B cell (primary cell): Measurements from ENCODE around the gene AAMP. TPM values are rescaled to one million over a fixed set of nuclear protein-coding genes. Genes with fewer than 3 reads are reported as not detected.

Experiments used
- ATAC-seq: fragments of 200-7000 bp; cut with Tn5 transposase; one replicate; pipeline ENCODE4 v1.10.0; 2021; ENCODE audit warnings: low read depth, mild to moderate bottlenecking, moderate number of reproducible peaks, moderate library complexity
- CTCF ChIA-PET: fragments of 350-600 bp; sonication (Branson Sonifier 250); formaldehyde crosslinking; loops from one replicate; lab custom pipeline; 2021; ENCODE audit warnings: antibody characterized with exemption, inconsistent platforms; lab: Charles Lee
- POLR2A ChIA-PET: fragments of 350-600 bp; sonication (Branson Sonifier 250); formaldehyde crosslinking; loops from one replicate; lab custom pipeline; 2021; ENCODE audit warnings: antibody characterized with exemption; lab: Charles Lee
- DNase-seq: peaks from one replicate; pipeline ENCODE4 v3.0.0; 2013
- H2AFZ ChIP-seq: 2 replicates; pipeline ENCODE4 v1.6.1; 2012; ENCODE audit warnings: mild to moderate bottlenecking, low read depth, low read length; ENCODE audit not compliant: insufficient read depth, poor library complexity, severe bottlenecking
- H3K27ac ChIP-seq, 2 donors: 1 replicate in 1 of 2; 2 replicates in 1 of 2; pipeline ENCODE4 v1.5.1; 2012 to 2013; ENCODE audit warnings: low read length in 2 of 2, mild to moderate bottlenecking in 2 of 2, moderate library complexity in 1 of 2
- H3K27me3 ChIP-seq, 4 experiments: fragments of 200-600 bp in 1 of 4; sonication (generic) in 1 of 4; replicated peaks in 1 of 4; 1 replicate in 2 of 4; 2 replicates in 2 of 4; pipeline versions ENCODE4 v1.6.1 to v1.7.0; 2013 to 2016; ENCODE audit warnings: low read length in 3 of 4, mild to moderate bottlenecking in 2 of 4, mixed read lengths in 1 of 4, moderate library complexity in 1 of 4; ENCODE audit not compliant: insufficient read depth in 4 of 4, control insufficient read depth in 3 of 4; ENCODE audit errors: control extremely low read depth in 1 of 4
- H3K36me3 ChIP-seq, 2 experiments: replicated peaks in 1 of 2; 1 replicate in 1 of 2; 2 replicates in 1 of 2; pipeline versions ENCODE4 v1.6.1 to v1.7.1; 2013; ENCODE audit warnings: low read length in 1 of 2; ENCODE audit not compliant: insufficient read depth in 2 of 2, control insufficient read depth in 1 of 2; ENCODE audit errors: control extremely low read depth in 1 of 2, extremely low read depth in 1 of 2
- H3K4me1 ChIP-seq, 2 donors: fragments of 200-600 bp in 1 of 2; sonication (generic) in 1 of 2; 1 replicate in 1 of 2; 2 replicates in 1 of 2; pipeline versions ENCODE4 v1.5.1 to v1.6.1; 2013 to 2017; ENCODE audit warnings: low read length in 2 of 2; ENCODE audit not compliant: control insufficient read depth in 2 of 2, insufficient read depth in 2 of 2
- H3K4me2 ChIP-seq: replicated peaks from 2 replicates; pipeline ENCODE3; 2012; ENCODE audit warnings: mild to moderate bottlenecking, low read depth, low read length; ENCODE audit not compliant: poor library complexity, severe bottlenecking
- H3K4me3 ChIP-seq, 5 experiments: fragments of 200-600 bp in 1 of 5; sonication (generic) in 1 of 5; 1 replicate in 3 of 5; 2 replicates in 2 of 5; pipeline versions ENCODE4 v1.5.1 to v1.7.0; 2011 to 2016; ENCODE audit warnings: low read length in 4 of 5, mild to moderate bottlenecking in 4 of 5, low read depth in 2 of 5, control low read depth in 1 of 5, moderate library complexity in 1 of 5; ENCODE audit not compliant: insufficient read depth in 1 of 5; ENCODE audit errors: control extremely low read depth in 1 of 5, extremely low read depth in 1 of 5
- H3K79me2 ChIP-seq: fragments of 200-600 bp; sonication (generic); one replicate; pipeline ENCODE4 v1.6.0; 2016; ENCODE audit warnings: low read length; ENCODE audit not compliant: control insufficient read depth, insufficient read depth
- H3K9ac ChIP-seq: fragments of 200-600 bp; sonication (generic); 2 replicates; pipeline ENCODE4 v1.6.1; 2017; ENCODE audit warnings: mild to moderate bottlenecking, low read length, moderate library complexity
- H3K9me3 ChIP-seq, 3 donors: one replicate each; pipeline versions ENCODE4 v1.6.1 to v1.7.1; 2013; ENCODE audit warnings: low read length in 2 of 3; ENCODE audit not compliant: control insufficient read depth in 2 of 3, insufficient read depth in 1 of 3; ENCODE audit errors: control extremely low read depth in 1 of 3
- H4K20me1 ChIP-seq: 2 replicates; pipeline ENCODE4 v1.6.0; 2012; ENCODE audit warnings: mild to moderate bottlenecking, low read length; ENCODE audit not compliant: insufficient read depth, control insufficient read depth, poor library complexity, severe bottlenecking
- H3K27ac Mint-ChIP-seq: one replicate; pipeline ENCODE4 v1.8.0; 2021; ENCODE audit warnings: mixed read lengths
- H3K27me3 Mint-ChIP-seq: one replicate; pipeline ENCODE4 v1.8.0; 2021; ENCODE audit warnings: mixed read lengths
- H3K4me1 Mint-ChIP-seq: one replicate; pipeline ENCODE4 v1.8.0; 2021; ENCODE audit warnings: mixed read lengths
- H3K4me3 Mint-ChIP-seq: one replicate; pipeline ENCODE4 v1.8.0; 2021; ENCODE audit warnings: mixed read lengths
- H3K9me3 Mint-ChIP-seq: one replicate; pipeline ENCODE4 v1.8.0; 2022; ENCODE audit warnings: mixed read lengths; ENCODE audit not compliant: insufficient read depth
- CTCF ChIP-seq: fragments of 200-600 bp; IDR thresholded peaks from one replicate; pipeline ENCODE4 v1.8.0; 2022; ENCODE audit warnings: antibody characterized with exemption, mild to moderate bottlenecking
- EZH2 ChIP-seq: IDR thresholded peaks from 2 replicates; pipeline ENCODE4 v1.6.1; 2012; ENCODE audit warnings: borderline replicate concordance, low read depth, mild to moderate bottlenecking, moderate library complexity, low read length; ENCODE audit not compliant: insufficient read depth, poor library complexity, severe bottlenecking
- WGBS: methylation state at CpG from one replicate; pipeline ENCODE4 v1.1.5; 2013; ENCODE audit warnings: missing lambda C conversion rate; ENCODE audit not compliant: insufficient coverage; 5-methylcytosine and 5-hydroxymethylcytosine counted together
- intact Hi-C: fragments of 100-400 bp; cut with micrococcal nuclease; formaldehyde crosslinking; loops from one replicate; pipeline ENCODE4 v1.10.0; 2022
- polyA plus RNA-seq: library from polyadenylated mRNA; depleted of rRNA; stranded (reverse); fragments of >200 nt; gene quantifications from 2 replicates; pipeline ENCODE4 v1.2.3, GENCODE V29; 2012
- total RNA-seq, 2 donors: library from RNA; stranded (reverse); fragments of 120-200 nt in 1 of 2; gene quantifications; 1 replicate in 1 of 2; 2 replicates in 1 of 2; pipeline versions ENCODE4 v1.2.3 to v1.2.4, GENCODE V29; 2013 to 2022

Gene AAMP
- total and polyA plus RNA-seq, 2 donors (not counting 1 experiment from before 2014, with no cell fraction given): 56.4 to 65.7 TPM

GRCh38 chr2:218294430-218295022 lies 24.6 kb upstream of the AAMP start:
- Histone ChIP-seq H4K20me1 (no peaks in the 10 kb centered on the region), H2AFZ (no peak overlapping the region), H3K36me3 (no peaks in the 10 kb centered on the region), H3K27me3 (no peaks in the 10 kb centered on the region), H3K4me1 (peaks cover 39 to 50% of the 10 kb centered on the region in 2 donors), H3K79me2 (peaks cover 48% of the 10 kb centered on the region), H3K27ac (no peak overlapping the region), H3K9me3 (no peaks in the 10 kb centered on the region), H3K4me3 (no peak overlapping the region), H3K4me2 (no peak overlapping the region), H3K9ac (no peak overlapping the region)
- DNase-seq (peak; percentile 2), ATAC-seq (no peak)
- H3K27ac Mint-ChIP-seq: peak overlapping the region; percentile 59
- TF ChIP-seq EZH2 (no peak), CTCF (no peak)
- no peaks in the 10 kb centered on the region for H3K27me3 Mint-ChIP-seq
- no peaks in the 10 kb centered on the region for H3K9me3 Mint-ChIP-seq
- intact Hi-C loops: loop anchor here (5.0 kb wide), 1 partner anchor 588 kb away; the partner anchor contains the start of gene WNT10A
- ChIA-PET CTCF (interaction anchor here (0.7 to 15.5 kb wide), 7 partner anchors 9 to 172 kb away, joined by 3 to 331 read pairs (median 4); partner anchors contain the start of genes AAMP, CATIP and PNKD), POLR2A (interaction anchor here (1.6 to 2.6 kb wide), 2 partner anchors 8 to 105 kb away, joined by 3 to 6 read pairs; partner anchors contain the start of gene CTDSP1)
- WGBS: 95% methylated on average over 5 of the region's 5 CpGs
- H3K4me3 Mint-ChIP-seq: no peak overlapping the region
- H3K4me1 Mint-ChIP-seq: peaks cover 46% of the 10 kb centered on the region
